Measurements from ENCODE around the gene PKN3. TPM values are rescaled to one million over a fixed set of nuclear protein-coding genes. Genes with fewer than 3 reads are reported as not detected.

The PKN3 gene
- total RNA-seq, 2 experiments from 2014 or later = 0.95 to 1.9 TPM

DNA sequence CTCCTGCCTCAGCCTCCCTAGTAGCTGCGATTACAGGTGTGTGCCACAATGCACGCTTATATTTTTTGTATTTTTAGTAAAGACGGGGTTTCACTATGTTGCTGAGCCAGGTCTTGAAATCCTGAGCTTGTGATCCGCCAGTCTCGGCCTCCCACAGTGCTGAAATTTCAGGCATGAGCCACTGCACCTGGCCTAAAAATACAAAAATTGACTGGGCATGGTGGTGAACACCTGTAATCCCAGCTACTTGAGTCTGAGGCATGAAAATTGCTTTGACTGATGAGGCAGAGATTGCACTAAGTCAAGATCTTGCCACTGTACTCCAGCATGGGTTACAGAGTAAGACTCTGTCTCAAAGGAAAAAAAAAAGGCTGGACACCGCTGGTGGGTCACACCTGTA is 32.5 kb upstream of the PKN3 start:
- H3K4me3 Mint-ChIP-seq = no peak overlapping the region
- H3K9me3 Mint-ChIP-seq = no peaks in the 10 kb centered on the region
- no peak overlapping the region for H3K27ac Mint-ChIP-seq
- H3K27me3 Mint-ChIP-seq = no peaks in the 10 kb centered on the region
- H3K9me3 ChIP-seq (ENCODE audit: control insufficient read depth in 1 of 2, insufficient read depth in 1 of 2, low read length in 2 of 2) = no peaks in the 10 kb centered on the region
- no peaks in the 10 kb centered on the region for H3K36me3 ChIP-seq (ENCODE audit: insufficient read depth, low read length)
- H3K27me3 ChIP-seq (ENCODE audit: control insufficient read depth in 1 of 2, insufficient read depth in 2 of 2, low read length in 2 of 2) = no peaks in the 10 kb centered on the region
- H3K4me1 ChIP-seq (ENCODE audit: insufficient read depth, low read length) = no peaks in the 10 kb centered on the region
- TF ChIP-seq, protein P1, sequence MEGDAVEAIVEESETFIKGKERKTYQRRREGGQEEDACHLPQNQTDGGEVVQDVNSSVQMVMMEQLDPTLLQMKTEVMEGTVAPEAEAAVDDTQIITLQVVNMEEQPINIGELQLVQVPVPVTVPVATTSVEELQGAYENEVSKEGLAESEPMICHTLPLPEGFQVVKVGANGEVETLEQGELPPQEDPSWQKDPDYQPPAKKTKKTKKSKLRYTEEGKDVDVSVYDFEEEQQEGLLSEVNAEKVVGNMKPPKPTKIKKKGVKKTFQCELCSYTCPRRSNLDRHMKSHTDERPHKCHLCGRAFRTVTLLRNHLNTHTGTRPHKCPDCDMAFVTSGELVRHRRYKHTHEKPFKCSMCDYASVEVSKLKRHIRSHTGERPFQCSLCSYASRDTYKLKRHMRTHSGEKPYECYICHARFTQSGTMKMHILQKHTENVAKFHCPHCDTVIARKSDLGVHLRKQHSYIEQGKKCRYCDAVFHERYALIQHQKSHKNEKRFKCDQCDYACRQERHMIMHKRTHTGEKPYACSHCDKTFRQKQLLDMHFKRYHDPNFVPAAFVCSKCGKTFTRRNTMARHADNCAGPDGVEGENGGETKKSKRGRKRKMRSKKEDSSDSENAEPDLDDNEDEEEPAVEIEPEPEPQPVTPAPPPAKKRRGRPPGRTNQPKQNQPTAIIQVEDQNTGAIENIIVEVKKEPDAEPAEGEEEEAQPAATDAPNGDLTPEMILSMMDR (IDR thresholded peaks at IDR 0.05) = no peak
- no peak overlapping the region for H3K27ac ChIP-seq (ENCODE audit: low read depth in 1 of 2, low read length in 2 of 2)
- ChIA-PET POLR2A (interaction anchor here (0.6 kb wide), 1 partner anchor 32 kb away, joined by 3 read pairs; no protein-coding TSS in a partner anchor), CTCF (no interaction called here)
- DNase-seq (no peak), ATAC-seq (ENCODE audit: poor library complexity) (no peak)
- H3K4me1 Mint-ChIP-seq (ENCODE audit: low read depth) = no peaks in the 10 kb centered on the region
- H3K36me3 Mint-ChIP-seq (ENCODE audit: low read depth) = no peaks in the 10 kb centered on the region
- intact Hi-C loops (cut with DNase I, micrococcal nuclease) = no loop called here
- no peak overlapping the region for H3K4me3 ChIP-seq (ENCODE audit: low read length)

DNA sequence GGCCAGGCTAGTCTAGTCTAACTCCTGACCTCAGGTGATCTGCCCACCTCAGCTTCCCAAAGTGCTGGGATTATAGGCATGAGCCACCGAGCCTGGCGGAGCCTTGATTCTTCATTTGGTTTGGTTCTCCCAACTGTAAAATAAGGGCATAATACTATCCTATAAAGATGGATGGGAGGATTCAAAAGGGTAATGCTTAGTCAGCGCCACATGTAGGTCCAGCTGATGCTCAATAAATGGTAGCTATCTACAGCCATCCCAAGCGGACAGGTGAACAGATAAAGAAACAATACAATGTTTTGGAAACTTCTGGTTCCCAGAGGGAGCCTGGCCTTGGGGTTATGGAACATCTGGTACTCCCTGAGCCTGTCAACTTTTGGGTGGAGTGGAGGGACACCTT is 26.9 kb upstream of the PKN3 start:
- TF ChIP-seq, protein P1 (IDR thresholded peaks at IDR 0.05) = no peak
- H3K9me3 Mint-ChIP-seq = no peaks in the 10 kb centered on the region
- H3K27me3 Mint-ChIP-seq = no peaks in the 10 kb centered on the region
- H3K4me1 Mint-ChIP-seq (ENCODE audit: low read depth) = no peaks in the 10 kb centered on the region
- Histone ChIP-seq H3K36me3 (ENCODE audit: insufficient read depth, low read length) (no peaks in the 10 kb centered on the region), H3K27ac (ENCODE audit: low read depth in 1 of 2, low read length in 2 of 2) (no peak overlapping the region), H3K4me3 (ENCODE audit: low read length) (no peak overlapping the region), H3K27me3 (ENCODE audit: control insufficient read depth in 1 of 2, insufficient read depth in 2 of 2, low read length in 2 of 2) (no peaks in the 10 kb centered on the region), H3K9me3 (ENCODE audit: control insufficient read depth in 1 of 2, insufficient read depth in 1 of 2, low read length in 2 of 2) (no peaks in the 10 kb centered on the region), H3K4me1 (ENCODE audit: insufficient read depth, low read length) (no peaks in the 10 kb centered on the region)
- H3K4me3 Mint-ChIP-seq = no peak overlapping the region
- intact Hi-C loops (cut with DNase I, micrococcal nuclease) = no loop called here
- ATAC-seq (ENCODE audit: poor library complexity) = no peak
- no peak overlapping the region for H3K27ac Mint-ChIP-seq
- POLR2A ChIA-PET = interaction anchor here (1.5 kb wide), 1 partner anchor 14 kb away, joined by 5 read pairs; the partner anchor contains the start of gene SET
- CTCF ChIA-PET = no interaction called here
- no peak for DNase-seq
- H3K36me3 Mint-ChIP-seq (ENCODE audit: low read depth) = no peaks in the 10 kb centered on the region

DNA sequence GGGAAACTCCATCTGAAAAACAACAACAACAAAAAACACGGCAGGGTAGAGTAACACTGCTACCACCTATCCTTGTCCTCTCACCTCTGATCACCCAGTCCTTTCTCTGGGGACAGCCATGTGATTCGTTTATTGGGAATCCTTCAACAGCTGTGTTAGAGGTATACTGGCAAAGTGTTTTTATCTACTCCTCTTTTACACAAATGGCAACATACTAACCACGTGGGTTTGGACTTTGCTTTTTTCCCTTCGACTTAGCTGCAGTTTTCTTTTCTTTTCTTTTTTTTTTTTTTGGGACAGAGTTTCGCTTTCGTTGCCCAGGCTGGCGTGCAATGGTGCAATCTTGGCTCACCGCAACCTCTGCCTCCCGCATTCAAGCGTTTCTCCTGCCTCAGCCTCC is 24.5 kb upstream of the PKN3 start:
- Mint-ChIP-seq H3K9me3 (no peaks in the 10 kb centered on the region), H3K36me3 (ENCODE audit: low read depth) (no peaks in the 10 kb centered on the region), H3K4me3 (no peak overlapping the region), H3K4me1 (ENCODE audit: low read depth) (no peaks in the 10 kb centered on the region), H3K27me3 (no peaks in the 10 kb centered on the region), H3K27ac (no peak overlapping the region)
- POLR2A ChIA-PET = interaction anchor here (0.6 kb wide), 1 partner anchor 39 kb away, joined by 4 read pairs; no protein-coding TSS in a partner anchor
- no peak overlapping the region for H3K27ac ChIP-seq (ENCODE audit: low read depth in 1 of 2, low read length in 2 of 2)
- no peak overlapping the region for H3K4me3 ChIP-seq (ENCODE audit: low read length)
- H3K36me3 ChIP-seq (ENCODE audit: insufficient read depth, low read length) = no peaks in the 10 kb centered on the region
- CTCF ChIA-PET = no interaction called here
- intact Hi-C loops (cut with DNase I, micrococcal nuclease) = no loop called here
- no peaks in the 10 kb centered on the region for H3K27me3 ChIP-seq (ENCODE audit: control insufficient read depth in 1 of 2, insufficient read depth in 2 of 2, low read length in 2 of 2)
- TF ChIP-seq, protein P1 (IDR thresholded peaks at IDR 0.05) = no peak
- DNase-seq = no peak
- no peaks in the 10 kb centered on the region for H3K9me3 ChIP-seq (ENCODE audit: control insufficient read depth in 1 of 2, insufficient read depth in 1 of 2, low read length in 2 of 2)
- H3K4me1 ChIP-seq (ENCODE audit: insufficient read depth, low read length) = peaks cover under 1% of the 10 kb centered on the region
- ATAC-seq (ENCODE audit: poor library complexity) = no peak

Data from CD4-positive, alpha-beta T cell (primary cell).